ENCODE data around the gene NTM. TPM values are rescaled to one million over a fixed set of nuclear protein-coding genes. Genes with fewer than 3 reads are reported as not detected.
A peak's percentile ranks its signal among the peaks of the same experiment; 100 is the strongest.

NTM gene
- total RNA-seq, 2 donors from 2014 or later = not detected

DNA sequence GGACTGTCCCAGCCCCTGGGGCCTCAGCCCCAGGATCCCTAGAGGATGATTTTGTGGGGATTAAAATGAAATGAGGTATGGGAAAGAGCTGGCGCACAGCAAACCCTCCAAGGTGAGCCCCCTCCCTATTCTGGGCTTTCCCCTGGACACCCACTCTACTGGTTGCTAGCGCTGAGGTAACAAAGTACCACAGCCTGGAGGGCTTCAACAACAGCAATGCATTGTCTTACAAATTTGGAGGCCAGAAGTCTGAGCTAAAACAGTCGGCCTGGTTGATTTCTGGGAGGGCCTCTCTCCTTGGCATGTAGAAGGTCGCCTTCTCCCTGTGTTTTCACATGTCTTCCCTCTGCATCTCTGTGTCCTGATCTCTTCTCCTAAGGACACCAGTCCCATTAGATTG, 913.6 kb downstream of the NTM start:
- peaks cover 1% of the 10 kb centered on the region for H3K36me3 Mint-ChIP-seq (ENCODE audit: low read depth)
- H3K9me3 ChIP-seq (ENCODE audit: control insufficient read depth, low read length, poor library complexity, severe bottlenecking) = no peaks in the 10 kb centered on the region
- ATAC-seq (no peak), DNase-seq (no peak)
- H3K27ac Mint-ChIP-seq = no peak overlapping the region
- H3K4me1 Mint-ChIP-seq = peaks cover 7% of the 10 kb centered on the region
- no peak overlapping the region for H3K4me3 Mint-ChIP-seq
- H3K27me3 Mint-ChIP-seq = peaks cover 40% of the 10 kb centered on the region

DNA sequence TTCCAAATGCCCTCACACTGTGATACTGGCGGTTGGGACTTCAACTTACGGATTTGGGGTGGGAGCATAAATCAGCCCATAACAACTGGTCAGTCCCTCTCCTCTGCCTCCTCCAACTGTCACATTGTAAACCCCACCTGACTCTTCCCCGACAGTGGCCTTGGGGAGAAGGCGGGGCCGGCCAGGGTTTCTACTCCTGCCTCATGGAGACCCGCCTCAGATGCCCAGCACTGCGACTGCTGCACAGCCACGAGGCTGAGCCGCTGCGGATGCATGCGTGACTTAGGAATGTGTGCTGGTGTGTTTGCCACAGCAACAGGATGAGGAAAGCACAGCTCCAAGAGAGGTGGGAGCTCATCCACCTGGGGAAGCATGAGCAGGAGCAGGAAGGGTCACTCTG, 914.2 kb downstream of the NTM start:
- Mint-ChIP-seq H3K27ac (no peak overlapping the region), H3K27me3 (peaks cover 40% of the 10 kb centered on the region), H3K4me3 (no peak overlapping the region), H3K36me3 (ENCODE audit: low read depth) (no peaks in the 10 kb centered on the region), H3K4me1 (peaks cover 3% of the 10 kb centered on the region)
- ATAC-seq (no peak), DNase-seq (no peak)
- H3K9me3 ChIP-seq (ENCODE audit: control insufficient read depth, low read length, poor library complexity, severe bottlenecking) = no peaks in the 10 kb centered on the region

DNA sequence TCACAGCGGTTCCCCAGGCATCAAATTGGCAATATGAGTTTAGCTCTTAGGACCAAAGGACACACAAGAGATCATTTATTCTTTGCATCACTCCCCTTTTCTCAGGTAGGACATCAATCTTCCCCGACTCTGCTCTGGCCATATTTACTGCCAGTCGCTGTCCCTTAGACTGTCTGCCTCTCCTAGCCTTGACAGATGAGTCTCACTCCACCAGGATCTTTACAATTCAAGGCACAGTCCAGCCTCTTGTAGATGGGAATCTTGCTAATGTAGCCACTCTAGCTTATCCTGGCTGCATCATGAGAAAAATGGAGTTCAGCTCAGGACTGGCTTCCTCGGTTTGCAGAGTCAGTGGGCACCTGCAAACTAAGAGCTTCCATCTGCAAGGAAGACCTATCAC, 915.2 kb downstream of the NTM start:
- H3K9me3 ChIP-seq (ENCODE audit: control insufficient read depth, low read length, poor library complexity, severe bottlenecking) = no peaks in the 10 kb centered on the region
- Mint-ChIP-seq H3K27me3 (peaks cover 46% of the 10 kb centered on the region), H3K27ac (no peak overlapping the region), H3K4me3 (no peak overlapping the region), H3K4me1 (peaks cover 2% of the 10 kb centered on the region), H3K36me3 (ENCODE audit: low read depth) (no peaks in the 10 kb centered on the region)
- no peak for DNase-seq
- ATAC-seq = no peak

DNA sequence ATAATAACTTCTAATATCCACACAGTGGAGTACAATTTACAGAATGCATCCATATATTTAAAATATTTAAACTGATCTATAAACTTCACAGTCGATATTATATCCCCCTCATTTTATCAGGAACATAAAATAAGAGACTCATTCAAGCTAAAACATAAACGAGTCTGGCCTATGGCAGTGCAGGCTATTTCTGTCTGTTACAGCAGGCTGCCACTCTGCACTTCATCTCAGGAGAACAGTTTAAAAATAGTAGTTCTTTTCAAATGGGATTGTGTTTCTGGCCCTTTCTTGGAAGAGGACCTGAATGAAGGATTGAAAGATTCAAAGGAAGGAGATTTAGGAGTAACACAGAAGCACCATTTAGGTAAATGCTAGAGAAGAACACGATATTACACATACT, 915.7 kb downstream of the NTM start:
- H3K4me1 Mint-ChIP-seq = peaks cover 2% of the 10 kb centered on the region
- DNase-seq (no peak), ATAC-seq (no peak)
- H3K4me3 Mint-ChIP-seq = no peak overlapping the region
- H3K27ac Mint-ChIP-seq = no peak overlapping the region
- H3K36me3 Mint-ChIP-seq (ENCODE audit: low read depth) = no peaks in the 10 kb centered on the region
- H3K9me3 ChIP-seq (ENCODE audit: control insufficient read depth, low read length, poor library complexity, severe bottlenecking) = no peaks in the 10 kb centered on the region
- peaks cover 48% of the 10 kb centered on the region for H3K27me3 Mint-ChIP-seq

DNA sequence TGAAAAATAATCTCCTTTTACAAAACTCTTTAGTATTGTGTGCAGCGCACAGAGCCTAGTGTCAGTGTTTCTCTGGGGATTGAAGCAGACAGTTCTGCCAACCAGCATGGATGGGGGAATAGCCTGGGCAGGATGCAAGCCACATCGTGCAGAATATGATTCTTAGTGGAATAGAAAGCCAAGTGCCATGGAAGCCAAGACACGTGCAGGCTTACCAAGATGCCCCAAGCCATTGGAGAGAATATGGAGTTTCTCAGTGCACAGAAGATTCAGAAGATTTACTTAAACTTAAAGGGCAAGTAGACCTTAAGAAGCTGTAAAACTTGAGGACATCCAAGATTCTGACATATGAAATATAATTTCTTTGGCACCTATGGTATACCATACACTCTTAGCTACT, 917.6 kb downstream of the NTM start:
- H3K4me3 Mint-ChIP-seq = no peak overlapping the region
- DNase-seq (no peak), ATAC-seq (no peak)
- peaks cover 2% of the 10 kb centered on the region for H3K36me3 Mint-ChIP-seq (ENCODE audit: low read depth)
- H3K4me1 Mint-ChIP-seq = peaks cover 2% of the 10 kb centered on the region
- no peak overlapping the region for H3K27ac Mint-ChIP-seq
- peaks cover 60% of the 10 kb centered on the region for H3K27me3 Mint-ChIP-seq
- no peaks in the 10 kb centered on the region for H3K9me3 ChIP-seq (ENCODE audit: control insufficient read depth, low read length, poor library complexity, severe bottlenecking)

DNA sequence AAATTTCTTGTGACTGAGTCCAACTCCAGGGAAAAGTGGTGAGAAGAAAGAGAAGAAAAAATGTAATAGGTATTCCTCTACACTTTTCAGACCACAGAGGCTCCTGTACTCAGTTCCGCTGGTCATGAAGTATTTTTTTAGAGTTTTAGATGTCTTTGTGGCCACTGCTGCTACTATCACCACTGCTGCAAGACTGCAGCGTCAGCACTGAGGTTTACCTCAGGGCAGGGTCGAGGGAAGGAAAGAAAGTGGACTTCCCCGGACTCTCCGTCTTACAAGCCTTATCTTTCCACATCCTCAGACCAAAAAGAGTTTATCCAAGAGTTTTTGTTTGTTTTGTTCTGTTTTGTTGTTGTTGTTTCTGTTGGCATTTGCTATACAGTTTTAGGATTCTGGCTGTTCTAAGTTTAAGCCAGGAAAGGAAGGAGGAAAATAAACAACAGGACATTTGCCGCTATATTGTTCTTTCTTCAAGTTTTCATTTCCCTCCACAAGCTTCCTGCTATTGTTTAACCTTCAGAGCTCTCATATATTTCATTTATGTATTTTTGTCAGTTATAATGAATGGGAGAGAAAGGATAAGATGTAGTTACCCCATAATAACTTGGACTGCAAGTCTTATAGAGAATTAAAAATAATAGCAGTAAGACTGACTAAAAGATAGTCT, 919.3 kb downstream of the NTM start:
- Mint-ChIP-seq H3K4me1 (peaks cover 2% of the 10 kb centered on the region), H3K27me3 (peaks cover 51% of the 10 kb centered on the region), H3K27ac (no peak overlapping the region), H3K36me3 (ENCODE audit: low read depth) (peaks cover 2% of the 10 kb centered on the region), H3K4me3 (no peak overlapping the region)
- no peak for DNase-seq
- no peaks in the 10 kb centered on the region for H3K9me3 ChIP-seq (ENCODE audit: control insufficient read depth, low read length, poor library complexity, severe bottlenecking)
- no peak for ATAC-seq

DNA sequence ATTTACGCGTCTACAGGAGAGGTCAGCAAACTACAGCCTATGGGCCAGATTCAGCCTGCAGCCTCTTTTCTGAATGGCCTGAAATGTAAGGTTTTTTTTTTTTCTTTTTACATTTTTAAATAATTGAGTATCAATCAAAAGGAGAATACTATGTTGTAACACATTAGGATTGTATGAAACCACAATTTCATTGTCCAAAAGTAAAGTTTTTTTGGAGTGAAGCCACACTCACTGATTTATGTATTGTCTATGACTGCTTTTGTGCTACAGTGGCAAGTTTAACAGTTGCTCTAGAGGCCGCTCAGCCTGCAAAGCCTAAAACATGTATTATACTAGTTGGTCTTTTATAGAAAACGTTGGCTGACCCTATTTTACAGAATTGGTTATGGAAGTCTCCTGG, 923.2 kb downstream of the NTM start:
- Mint-ChIP-seq H3K4me3 (peak overlapping the region; percentile 5), H3K27me3 (peaks cover 34% of the 10 kb centered on the region), H3K4me1 (no peaks in the 10 kb centered on the region), H3K36me3 (ENCODE audit: low read depth) (peaks cover 2% of the 10 kb centered on the region), H3K27ac (no peak overlapping the region)
- DNase-seq (no peak), ATAC-seq (no peak)
- H3K9me3 ChIP-seq (ENCODE audit: control insufficient read depth, low read length, poor library complexity, severe bottlenecking) = no peaks in the 10 kb centered on the region

DNA sequence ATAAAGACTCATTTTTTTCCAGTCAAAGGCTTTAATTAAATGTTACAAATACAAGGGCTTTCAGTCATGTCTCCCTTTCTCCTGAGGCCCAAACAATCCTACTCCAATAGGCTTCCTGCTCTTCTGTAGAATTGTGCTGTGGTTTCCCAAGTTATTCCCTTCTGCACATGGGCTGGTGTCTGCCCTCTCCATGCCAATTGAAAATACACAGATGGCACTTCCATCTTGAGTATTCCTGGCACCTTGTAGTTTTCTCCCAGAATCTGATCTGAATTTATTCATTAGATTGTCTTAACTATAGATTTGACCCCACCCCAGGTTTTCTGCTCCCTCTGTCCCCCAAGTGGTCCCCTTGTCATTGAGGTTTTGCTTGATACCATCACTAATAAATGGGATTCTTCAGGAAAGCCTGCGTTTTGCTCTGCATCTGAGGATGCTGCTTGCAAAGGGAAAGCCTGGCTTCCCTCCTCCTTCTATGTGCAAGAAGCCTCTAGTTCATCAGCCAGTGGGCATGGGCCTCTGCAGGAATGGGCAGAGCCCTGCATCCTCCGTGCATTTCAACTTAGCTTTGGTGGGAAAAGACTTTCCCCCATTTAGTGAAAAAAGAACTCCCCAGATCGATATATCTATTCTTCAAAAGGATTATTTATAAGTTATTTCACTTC, 926.7 kb downstream of the NTM start:
- Mint-ChIP-seq H3K27me3 (peaks cover 14% of the 10 kb centered on the region), H3K4me1 (no peaks in the 10 kb centered on the region), H3K27ac (no peak overlapping the region), H3K4me3 (no peak overlapping the region), H3K36me3 (ENCODE audit: low read depth) (peaks cover 2% of the 10 kb centered on the region)
- no peak for ATAC-seq
- no peaks in the 10 kb centered on the region for H3K9me3 ChIP-seq (ENCODE audit: control insufficient read depth, low read length, poor library complexity, severe bottlenecking)
- DNase-seq = no peak

DNA sequence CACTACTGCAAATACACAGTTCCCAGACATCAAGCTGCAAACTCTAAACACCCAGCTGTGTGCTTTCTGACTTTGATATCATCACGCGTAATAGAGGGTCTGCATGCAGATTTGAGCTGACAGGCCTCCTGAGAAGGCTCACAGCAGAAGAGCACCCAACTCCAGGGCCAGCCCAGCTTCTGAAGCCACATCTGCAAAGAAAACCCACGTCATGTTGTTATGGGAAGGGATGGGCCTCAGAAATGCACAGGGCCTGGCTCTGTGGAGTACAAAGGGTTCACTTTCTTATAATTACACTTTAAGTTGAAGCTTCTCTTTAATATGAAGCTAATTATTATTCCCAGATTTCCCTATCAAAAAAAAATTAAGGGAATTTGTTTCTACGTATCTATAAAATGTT, 927.9 kb downstream of the NTM start:
- peaks cover 6% of the 10 kb centered on the region for H3K27me3 Mint-ChIP-seq
- no peaks in the 10 kb centered on the region for H3K4me1 Mint-ChIP-seq
- H3K4me3 Mint-ChIP-seq = no peak overlapping the region
- DNase-seq = no peak
- ATAC-seq = no peak
- H3K36me3 Mint-ChIP-seq (ENCODE audit: low read depth) = no peaks in the 10 kb centered on the region
- no peak overlapping the region for H3K27ac Mint-ChIP-seq
- no peaks in the 10 kb centered on the region for H3K9me3 ChIP-seq (ENCODE audit: control insufficient read depth, low read length, poor library complexity, severe bottlenecking)

DNA sequence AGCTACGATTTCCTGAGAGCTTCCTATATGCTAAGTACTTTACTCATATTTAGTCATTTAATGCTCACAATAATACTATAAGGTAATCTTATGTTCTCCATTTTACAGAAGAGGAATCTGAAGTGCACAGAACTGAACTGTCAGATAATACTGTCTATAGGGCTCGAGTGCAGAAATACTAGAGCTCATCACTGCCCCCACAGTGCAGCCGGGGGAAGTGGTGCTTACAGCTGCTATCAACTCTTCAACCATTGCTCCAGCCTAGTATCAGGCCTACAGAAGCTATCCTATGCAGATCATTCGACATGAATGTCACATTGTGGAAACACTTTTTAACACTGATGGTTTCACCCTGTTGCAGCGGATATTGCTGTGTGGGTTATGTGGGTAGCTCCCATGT, 929.9 kb downstream of the NTM start:
- H3K27ac Mint-ChIP-seq = no peak overlapping the region
- H3K27me3 Mint-ChIP-seq = peaks cover 6% of the 10 kb centered on the region
- ATAC-seq (no peak), DNase-seq (no peak)
- no peaks in the 10 kb centered on the region for H3K4me1 Mint-ChIP-seq
- H3K9me3 ChIP-seq (ENCODE audit: control insufficient read depth, low read length, poor library complexity, severe bottlenecking) = no peaks in the 10 kb centered on the region
- H3K36me3 Mint-ChIP-seq (ENCODE audit: low read depth) = no peaks in the 10 kb centered on the region
- H3K4me3 Mint-ChIP-seq = no peak overlapping the region

DNA sequence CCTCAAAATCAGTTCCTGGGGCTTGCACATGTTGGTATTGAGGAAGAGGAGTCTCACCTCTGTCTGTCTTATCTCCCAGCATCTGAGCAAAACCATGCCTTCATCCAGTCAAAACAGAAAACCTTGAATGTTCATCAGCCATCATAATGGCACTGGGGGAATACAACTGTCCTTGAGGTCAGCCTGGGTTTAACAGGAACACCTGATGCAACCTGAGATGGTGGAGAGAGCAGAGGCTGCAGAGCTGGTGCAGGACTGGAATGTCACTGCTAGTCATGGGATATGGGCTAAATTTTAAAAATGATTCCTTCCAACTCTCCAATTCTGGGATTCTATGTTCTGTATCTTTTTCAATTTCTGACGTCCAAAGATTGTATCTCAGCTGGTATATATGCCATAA, 931.0 kb downstream of the NTM start:
- no peaks in the 10 kb centered on the region for H3K36me3 Mint-ChIP-seq (ENCODE audit: low read depth)
- DNase-seq (no peak), ATAC-seq (no peak)
- H3K9me3 ChIP-seq (ENCODE audit: control insufficient read depth, low read length, poor library complexity, severe bottlenecking) = no peaks in the 10 kb centered on the region
- H3K27me3 Mint-ChIP-seq = no peaks in the 10 kb centered on the region
- no peak overlapping the region for H3K4me3 Mint-ChIP-seq
- no peak overlapping the region for H3K27ac Mint-ChIP-seq
- H3K4me1 Mint-ChIP-seq = no peaks in the 10 kb centered on the region

DNA sequence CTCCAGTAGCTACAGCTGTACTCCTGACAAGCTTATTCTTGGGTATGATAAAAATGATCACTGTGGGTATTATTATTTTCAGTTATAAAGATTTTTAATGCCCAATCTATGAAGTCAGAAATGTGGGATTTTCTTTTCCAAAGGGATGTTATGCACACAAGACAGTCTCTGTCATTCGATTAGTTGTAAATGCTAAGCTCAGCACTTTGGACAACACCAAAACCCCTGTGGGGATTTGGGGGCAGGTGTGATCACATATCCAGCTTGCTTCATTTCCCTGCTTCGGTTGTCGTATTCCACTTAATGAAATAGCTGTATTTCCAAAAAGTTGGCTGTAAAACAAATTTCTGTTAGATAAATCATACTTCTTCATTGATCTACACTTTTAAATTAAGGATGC, 931.5 kb downstream of the NTM start:
- no peaks in the 10 kb centered on the region for H3K4me1 Mint-ChIP-seq
- no peak for DNase-seq

DNA sequence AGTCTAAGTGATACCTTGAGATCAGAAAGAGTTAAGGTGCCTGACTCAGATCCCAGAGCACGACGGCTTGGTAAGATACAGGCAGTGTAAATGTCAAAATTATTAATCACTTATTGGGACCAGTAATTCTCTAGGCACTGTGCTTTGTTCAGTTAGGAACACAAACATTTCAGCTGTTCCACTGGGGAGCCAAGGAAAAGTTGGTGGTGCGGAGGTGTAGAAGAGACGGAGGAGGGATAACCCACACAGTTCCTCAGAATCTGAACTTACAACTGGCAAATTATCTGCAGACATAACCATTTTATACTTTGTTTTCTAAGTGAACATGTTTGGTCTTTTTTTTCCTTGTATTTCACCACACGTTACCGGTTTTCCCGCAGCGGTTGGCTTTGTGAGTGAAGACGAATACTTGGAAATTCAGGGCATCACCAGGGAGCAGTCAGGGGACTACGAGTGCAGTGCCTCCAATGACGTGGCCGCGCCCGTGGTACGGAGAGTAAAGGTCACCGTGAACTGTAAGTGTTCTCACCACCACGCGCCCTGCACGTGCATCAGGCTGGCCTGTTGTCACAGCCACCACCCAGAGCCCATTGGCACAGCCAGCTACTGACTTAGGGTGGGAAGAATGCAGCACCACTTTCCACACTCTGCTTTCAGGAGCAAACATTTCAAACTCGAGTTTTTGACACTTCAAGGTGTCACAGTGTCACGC, 937.0 kb downstream of the NTM start:
- H3K9me3 ChIP-seq (ENCODE audit: control insufficient read depth, low read length, poor library complexity, severe bottlenecking) = no peaks in the 10 kb centered on the region
- DNase-seq (no peak), ATAC-seq (no peak)
- H3K27me3 Mint-ChIP-seq = no peaks in the 10 kb centered on the region
- peaks cover 4% of the 10 kb centered on the region for H3K4me1 Mint-ChIP-seq
- no peak overlapping the region for H3K27ac Mint-ChIP-seq
- H3K4me3 Mint-ChIP-seq = no peak overlapping the region
- H3K36me3 Mint-ChIP-seq (ENCODE audit: low read depth) = no peaks in the 10 kb centered on the region

More for the DNA sequence above, 931.5 kb downstream of the NTM start:
- Mint-ChIP-seq H3K4me3 (no peak overlapping the region), H3K27ac (no peak overlapping the region), H3K36me3 (ENCODE audit: low read depth) (no peaks in the 10 kb centered on the region), H3K27me3 (no peaks in the 10 kb centered on the region)
- no peaks in the 10 kb centered on the region for H3K9me3 ChIP-seq (ENCODE audit: control insufficient read depth, low read length, poor library complexity, severe bottlenecking)
- ATAC-seq = no peak

Data from T-helper 17 cell (primary cell).